Activated CD4-positive, alpha-beta T cell treated with anti-CD3 and anti-CD28 coated beads for 48 hours (primary cell): ENCODE measurements around the gene FUZ.
A peak's percentile ranks its signal among the peaks of the same experiment; 100 is the strongest.

ENCODE experiments used
- DNase-seq: peaks from one replicate; pipeline ENCODE4 v3.0.0-alpha.2; 2020

Gene FUZ

DNA sequence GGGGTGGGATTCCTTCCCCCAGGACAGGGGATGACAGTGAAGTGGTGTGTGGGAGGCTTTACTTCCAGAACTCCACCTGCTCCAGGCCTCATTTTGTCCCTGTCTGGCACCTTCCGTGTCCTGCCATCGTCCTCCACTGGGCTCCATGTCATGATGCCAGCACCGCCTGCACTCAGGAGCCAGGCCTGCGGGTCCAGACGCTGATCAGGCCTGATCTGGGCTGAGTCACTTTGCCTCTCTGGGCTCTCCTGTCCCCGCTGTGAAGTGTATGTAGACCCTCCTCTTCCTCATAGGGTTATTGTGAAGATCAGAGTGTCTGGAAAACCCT is 9.6 kb downstream of the FUZ start:
- no peak for DNase-seq

DNA sequence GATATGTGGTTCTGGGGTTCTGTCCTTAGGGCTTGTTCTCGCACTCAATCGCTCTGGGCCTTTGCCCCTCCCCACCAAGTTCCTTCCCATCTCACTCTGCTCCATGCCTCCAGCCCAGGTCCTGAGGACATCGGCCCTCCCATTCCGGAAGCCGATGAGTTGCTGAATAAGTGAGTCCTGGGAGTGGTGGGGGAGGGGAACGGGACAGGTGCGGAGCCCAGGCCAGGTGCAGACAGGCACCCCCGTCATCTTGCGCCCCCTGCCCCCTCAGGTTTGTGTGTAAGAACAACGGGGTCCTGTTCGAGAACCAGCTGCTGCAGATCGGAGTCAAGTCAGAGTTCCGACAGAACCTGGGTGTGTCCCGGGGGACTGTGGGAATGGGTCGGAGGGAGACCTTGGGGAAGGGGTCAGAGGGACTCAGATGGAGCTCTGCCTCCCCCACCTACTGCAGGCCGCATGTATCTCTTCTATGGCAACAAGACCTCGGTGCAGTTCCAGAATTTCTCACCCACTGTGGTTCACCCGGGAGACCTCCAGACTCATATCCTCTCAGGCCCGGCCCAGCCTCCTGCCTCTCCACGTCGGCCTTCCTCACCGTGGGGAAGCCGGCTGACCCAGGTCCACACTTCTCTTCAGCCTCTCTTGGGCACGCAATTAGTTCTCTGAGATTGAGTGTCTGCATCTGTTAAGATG is 10.1 kb downstream of the FUZ start:
- DNase-seq = no peak

DNA sequence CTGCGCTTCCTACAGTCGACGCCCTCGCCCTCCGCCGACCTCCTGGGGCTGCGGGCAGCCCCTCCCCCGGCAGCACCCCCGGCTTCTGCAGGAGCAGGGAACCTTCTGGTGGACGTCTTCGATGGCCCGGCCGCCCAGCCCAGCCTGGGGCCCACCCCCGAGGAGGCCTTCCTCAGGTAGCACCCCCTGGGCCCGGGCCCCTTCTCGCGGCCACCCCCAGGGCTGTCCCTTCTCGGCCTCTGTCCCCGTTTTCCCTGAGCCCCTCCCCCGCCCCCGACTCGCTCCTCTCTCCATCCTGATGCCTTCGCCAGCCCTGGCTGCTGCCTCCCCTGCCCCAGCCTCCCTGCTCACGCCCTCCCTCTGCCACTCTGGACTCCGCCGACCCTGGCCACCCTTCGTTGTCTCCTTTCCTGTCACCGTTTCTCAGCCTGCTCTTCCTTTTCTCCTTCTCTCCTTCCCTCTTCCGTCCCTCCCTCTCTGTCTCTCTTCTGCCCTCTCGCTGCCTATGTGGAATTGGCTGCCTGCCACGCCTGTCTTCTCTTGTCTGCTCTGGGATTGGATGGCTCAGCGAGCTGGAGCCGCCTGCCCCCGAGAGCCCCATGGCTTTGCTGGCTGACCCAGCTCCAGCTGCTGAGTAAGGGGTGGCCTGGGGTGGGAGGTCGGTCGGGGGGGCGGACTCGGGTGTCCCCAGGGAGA is 11.0 kb downstream of the FUZ start:
- no peak for DNase-seq

DNA sequence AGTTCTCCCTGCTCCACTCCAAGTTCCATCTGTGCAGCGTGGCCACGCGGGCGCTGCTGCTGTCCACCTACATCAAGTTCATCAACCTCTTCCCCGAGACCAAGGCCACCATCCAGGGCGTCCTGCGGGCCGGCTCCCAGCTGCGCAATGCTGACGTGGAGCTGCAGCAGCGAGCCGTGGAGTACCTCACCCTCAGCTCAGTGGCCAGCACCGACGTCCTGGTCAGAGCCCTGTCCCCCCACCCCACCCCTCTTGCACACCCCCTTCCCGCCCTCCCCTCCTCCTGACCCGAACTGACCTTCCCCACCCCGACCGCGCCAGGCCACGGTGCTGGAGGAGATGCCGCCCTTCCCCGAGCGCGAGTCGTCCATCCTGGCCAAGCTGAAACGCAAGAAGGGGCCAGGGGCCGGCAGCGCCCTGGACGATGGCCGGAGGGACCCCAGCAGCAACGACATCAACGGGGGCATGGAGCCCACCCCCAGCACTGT is 11.6 kb downstream of the FUZ start:
- no peak for DNase-seq

DNA sequence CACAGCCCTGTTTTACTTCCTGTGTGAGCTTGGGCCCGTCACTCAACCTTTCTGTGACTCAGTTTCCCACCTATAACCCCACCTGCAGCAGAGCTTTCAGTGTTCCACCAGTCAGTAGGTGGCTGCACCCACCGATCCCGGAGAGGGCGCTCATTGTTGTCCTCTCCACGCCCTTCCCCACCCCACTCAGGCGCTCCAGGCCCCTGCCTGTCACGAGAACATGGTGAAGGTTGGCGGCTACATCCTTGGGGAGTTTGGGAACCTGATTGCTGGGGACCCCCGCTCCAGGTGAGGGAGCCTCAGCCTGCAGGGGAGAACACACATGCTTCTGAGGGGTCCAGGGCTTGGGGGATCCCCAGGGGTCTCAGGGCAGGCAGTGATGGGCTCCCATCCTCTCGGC is 12.3 kb downstream of the FUZ start:
- DNase-seq = no peak

DNA sequence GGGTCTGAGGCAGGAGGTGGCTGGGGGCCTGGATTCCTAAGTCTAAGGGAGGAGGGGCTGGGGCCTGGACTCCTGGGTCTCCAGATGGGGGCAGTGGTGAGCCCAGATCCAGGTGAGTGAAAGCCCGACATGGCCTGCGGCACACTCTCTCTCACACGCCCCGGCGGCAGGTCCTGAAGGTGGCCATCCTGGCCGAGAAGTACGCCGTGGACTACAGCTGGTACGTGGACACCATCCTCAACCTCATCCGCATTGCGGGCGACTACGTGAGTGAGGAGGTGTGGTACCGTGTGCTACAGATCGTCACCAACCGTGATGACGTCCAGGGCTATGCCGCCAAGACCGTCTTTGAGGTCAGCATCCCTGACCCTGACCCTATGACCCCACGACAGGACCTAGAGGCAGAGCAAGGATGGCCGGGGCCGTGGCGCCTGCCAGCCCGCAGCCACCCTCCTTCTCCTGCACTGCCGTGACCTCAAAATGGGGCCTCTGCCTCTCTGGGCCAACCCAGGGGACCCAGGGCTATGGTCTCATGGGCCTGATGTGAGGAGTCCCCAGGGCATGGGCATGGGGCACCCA is 13.2 kb downstream of the FUZ start:
- DNase-seq = peak; percentile 40

DNA sequence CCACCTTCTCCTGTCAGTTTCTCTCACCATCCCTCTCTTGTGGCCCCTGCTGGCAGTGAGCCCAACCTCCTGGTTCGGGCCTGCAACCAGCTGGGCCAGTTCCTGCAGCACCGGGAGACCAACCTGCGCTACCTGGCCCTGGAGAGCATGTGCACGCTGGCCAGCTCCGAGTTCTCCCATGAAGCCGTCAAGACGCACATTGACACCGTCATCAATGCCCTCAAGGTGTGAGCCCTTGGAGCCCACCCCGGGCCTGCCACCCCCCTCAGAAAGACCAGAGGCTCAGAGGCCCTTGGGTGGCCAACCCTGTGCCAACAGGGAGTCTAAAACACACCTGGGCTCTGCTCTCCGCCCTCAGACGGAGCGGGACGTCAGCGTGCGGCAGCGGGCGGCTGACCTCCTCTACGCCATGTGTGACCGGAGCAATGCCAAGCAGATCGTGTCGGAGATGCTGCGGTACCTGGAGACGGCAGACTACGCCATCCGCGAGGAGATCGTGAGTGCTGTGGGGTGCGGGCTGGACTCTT is 13.8 kb downstream of the FUZ start:
- no peak for DNase-seq

DNA sequence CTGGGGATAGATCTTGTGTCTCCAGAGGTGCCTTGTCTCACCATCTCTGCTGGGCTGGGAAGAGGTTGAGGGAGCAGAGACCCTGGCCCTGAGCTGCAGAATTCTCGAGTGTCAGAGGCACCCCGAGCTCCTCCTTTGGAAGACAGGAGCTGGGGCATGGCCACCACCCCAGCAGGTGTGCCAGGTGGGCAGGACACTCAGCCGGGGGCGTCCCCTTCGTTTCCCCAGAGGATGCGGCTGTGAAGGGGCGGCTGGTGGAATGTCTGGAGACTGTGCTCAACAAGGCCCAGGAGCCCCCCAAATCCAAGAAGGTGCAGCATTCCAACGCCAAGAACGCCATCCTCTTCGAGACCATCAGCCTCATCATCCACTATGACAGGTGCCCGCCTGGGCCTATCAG is 14.5 kb downstream of the FUZ start:
- no peak for DNase-seq

DNA sequence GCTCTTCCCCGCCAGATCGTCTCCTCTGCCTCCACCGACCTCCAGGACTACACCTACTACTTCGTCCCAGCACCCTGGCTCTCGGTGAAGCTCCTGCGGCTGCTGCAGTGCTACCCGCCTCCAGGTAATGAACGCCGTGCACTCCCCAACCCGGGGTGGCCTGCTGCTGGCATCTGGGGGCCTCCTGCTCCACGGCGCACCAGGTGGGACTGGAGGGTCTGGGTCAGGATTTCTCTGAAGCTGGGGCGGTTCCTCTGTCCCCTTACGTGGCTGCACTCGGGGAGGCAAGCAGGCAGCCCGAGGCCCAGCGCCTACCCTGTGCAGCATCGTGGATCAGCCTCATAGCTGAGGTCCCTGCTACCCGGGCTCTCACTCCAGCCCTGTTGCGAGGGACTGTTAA is 17.5 kb downstream of the FUZ start:
- no peak for DNase-seq

DNA sequence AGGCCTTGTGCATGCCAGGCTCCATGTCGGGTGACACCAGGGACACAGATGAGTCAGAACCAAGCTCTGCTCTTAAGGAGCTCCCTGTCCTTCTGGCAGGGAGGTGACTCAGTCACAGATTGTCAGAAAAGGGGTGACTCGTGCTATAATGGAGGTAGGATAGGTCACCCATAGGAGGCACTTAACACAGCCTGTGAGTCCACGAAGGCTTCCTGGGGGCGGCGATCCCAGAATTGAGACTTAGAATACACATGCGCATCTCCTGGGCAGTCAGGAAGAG is 19.6 kb downstream of the FUZ start:
- DNase-seq = peak; percentile 53

DNA sequence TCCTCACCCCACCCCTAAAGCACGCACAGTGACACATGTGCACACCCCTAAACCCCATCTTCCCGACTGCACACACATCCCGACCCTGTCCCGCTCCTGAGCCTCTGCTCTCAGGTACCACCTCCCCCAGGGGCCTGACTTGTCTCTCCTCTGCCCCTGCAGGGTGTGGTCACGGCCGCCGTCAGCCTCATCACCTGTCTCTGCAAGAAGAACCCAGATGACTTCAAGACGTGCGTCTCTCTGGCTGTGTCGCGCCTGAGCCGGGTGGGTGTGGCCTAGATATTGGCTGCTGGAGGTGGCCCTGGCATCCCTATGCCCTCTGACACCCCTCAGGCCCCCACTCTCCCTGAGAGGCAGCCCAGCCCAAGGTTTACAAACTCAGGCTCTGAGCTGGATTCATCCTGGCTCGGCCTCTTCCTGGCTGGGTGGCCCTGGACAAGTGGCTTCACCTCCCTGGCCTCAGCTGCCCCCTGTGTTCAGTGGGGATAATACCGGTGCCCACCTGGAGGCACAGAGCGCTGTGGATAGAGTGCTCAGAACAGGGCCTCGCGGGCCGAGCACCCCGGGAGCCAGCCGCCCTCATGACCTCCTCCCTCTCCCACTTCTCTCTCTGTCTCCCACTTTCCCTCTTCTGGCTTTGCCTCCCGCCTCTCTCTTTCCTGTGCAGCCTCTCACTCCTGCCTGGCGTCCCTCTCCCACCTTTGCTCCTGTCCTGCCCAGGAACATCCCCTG is 20.1 kb downstream of the FUZ start:
- no peak for DNase-seq

DNA sequence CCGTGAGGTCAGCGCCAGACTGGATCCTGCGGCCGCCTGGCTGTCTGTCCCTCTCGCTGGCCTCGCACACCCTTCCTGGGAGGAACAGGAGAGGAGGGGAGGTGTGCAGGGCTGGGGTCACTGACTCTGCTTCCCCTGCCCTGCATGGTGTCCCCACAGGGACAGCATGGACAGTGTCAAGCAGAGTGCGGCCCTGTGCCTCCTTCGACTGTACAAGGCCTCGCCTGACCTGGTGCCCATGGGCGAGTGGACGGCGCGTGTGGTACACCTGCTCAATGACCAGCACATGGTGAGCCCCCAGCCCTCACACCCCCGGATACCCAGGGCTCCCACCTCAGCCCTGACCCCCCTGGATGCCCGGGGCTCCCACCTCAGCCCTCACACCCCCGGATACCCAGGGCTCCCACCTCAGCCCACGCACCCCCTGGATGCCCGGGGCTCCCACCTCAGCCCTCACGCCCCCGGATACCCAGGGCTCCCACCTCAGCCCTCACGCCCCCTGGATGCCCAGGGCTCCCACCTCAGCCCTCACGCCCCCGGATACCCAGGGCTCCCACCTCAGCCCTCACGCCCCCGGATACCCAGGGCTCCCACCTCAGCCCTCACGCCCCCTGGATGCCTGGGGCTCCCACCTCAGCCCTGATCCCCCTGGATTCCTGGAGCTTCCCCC is 21.2 kb downstream of the FUZ start:
- no peak for DNase-seq

DNA sequence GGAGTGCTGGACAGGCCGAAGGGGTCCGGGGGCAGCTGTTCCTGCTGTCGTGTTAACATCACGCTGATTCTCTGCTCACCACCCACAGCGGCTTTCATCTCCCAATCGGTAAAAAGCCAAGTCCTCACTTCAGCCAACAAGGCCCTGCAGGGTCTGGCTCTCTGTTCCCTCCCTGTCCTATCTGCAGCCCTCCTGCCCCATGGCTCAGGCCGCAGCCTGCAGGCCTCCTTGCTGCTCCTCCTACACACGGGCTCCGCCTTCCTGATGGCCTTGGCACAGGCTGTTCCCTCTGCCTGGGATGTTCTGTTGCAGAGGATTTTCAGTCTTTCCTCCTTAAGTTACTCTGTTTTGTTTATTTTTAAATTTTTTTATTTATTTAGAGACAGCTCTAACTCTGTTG is 22.2 kb downstream of the FUZ start:
- DNase-seq = no peak

DNA sequence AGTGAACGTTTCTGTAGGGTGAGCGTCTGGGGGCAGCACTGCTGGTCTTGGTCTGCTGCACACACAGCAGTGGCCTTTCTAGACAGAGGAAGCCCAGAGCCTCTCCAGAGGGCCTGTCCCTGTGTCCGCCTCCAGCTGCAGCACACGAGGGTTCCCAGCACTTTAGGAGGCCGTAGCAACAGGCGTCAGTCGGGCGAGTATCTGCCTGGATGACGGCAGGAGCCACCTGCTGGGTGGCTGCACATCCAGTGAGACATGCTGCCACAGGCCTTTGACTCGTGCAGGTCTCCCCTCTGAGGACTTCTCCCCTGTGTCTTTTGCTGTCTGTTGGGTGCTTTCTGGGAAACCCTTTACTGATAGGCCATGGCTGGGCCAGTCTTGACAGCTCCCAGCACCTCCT is 24.2 kb downstream of the FUZ start:
- DNase-seq = no peak

DNA sequence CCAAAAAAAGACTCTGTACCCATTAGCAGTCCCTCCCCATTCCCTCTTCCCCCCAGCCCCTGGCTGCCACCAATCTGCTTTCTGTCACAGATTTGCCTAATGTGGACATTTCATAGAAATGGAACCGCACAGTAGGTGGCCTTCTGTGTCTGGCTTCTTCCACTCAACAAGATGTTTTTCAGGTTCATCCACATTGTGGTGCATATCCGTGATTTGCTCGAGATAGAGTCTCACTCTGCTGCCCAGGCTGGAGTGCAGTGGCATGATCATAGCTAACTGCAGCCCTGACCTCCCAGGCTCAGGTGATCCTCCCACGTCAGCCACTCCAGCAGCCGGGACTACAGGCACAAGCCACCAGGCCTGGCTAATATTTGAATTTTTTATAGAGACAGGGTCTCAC is 25.3 kb downstream of the FUZ start:
- no peak for DNase-seq

DNA sequence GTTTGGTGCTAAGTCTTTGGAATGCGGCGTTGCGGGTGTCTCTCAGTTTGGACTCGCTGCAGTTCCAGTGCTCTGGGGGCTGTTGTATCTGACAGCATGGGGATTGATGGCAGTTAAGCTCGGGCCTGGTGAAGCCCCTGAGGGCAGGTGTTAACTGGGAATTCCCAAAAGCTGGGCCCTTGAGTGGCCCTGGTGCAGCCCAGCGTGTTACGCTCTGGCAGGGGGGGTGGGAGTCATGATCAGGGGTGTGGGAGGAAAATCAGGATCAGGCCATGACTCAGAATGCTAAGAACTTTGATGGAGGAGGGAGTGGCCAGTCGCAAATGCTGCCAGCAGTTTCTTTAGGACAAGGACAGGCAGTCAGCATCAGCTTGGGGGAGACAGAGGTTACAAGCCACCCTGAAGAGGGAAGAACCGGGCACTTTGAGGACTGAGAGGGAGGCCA is 26.7 kb downstream of the FUZ start:
- DNase-seq = no peak

DNA sequence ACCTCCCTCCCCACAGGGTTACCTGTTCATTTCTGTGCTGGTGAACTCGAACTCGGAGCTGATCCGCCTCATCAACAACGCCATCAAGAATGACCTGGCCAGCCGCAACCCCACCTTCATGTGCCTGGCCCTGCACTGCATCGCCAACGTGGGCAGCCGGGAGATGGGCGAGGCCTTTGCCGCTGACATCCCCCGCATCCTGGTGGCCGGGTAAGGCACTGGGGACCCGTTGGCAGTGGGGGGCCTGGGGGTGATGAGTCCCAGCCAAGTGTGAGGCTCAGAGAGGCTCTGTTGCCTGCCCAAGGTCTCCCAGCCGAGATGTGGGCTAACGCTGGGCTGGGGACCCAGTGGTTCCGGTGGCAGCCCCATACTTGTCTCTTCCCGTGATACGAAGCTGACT is 30.6 kb downstream of the FUZ start:
- no peak for DNase-seq

DNA sequence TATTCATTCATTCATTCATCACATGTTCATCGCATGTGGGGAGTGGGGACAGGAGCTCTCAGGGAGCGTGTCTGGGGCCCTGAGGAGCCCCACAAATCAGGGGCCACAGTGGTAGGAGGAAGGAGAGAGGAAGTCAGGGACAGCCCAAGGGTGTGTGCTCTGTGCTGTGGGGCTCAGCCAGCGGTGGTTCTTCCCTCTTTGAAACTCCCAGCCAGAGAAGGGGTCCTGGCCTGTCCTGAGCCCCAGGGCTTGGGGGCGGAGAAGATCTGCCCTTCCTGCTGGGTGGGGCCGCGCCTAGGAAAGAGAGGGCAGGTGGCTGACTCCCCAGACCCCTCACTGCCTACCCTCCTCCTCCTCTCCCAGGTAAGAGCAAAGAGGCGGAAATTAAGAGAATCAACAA is 31.7 kb downstream of the FUZ start:
- no peak for DNase-seq

DNA sequence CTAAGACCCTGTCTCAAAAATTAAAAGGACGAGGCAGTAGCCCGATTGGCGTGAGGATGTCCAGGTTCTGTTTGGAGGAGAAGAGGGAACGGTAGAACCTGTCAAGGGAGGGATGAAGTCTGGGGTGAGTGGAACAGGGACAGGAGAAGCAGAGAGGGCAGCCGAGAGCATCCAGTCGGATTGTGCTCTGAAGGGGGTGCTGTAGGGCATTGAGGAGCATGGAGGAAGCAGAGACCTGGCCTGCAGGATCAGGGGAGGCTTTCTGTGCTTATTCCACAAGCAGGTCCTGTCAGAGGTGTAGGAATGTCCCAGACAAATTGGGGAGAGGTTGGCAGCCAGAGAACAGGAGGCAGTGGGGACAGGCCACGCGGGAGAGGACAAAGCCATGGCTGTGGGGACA is 32.2 kb downstream of the FUZ start:
- DNase-seq = no peak

DNA sequence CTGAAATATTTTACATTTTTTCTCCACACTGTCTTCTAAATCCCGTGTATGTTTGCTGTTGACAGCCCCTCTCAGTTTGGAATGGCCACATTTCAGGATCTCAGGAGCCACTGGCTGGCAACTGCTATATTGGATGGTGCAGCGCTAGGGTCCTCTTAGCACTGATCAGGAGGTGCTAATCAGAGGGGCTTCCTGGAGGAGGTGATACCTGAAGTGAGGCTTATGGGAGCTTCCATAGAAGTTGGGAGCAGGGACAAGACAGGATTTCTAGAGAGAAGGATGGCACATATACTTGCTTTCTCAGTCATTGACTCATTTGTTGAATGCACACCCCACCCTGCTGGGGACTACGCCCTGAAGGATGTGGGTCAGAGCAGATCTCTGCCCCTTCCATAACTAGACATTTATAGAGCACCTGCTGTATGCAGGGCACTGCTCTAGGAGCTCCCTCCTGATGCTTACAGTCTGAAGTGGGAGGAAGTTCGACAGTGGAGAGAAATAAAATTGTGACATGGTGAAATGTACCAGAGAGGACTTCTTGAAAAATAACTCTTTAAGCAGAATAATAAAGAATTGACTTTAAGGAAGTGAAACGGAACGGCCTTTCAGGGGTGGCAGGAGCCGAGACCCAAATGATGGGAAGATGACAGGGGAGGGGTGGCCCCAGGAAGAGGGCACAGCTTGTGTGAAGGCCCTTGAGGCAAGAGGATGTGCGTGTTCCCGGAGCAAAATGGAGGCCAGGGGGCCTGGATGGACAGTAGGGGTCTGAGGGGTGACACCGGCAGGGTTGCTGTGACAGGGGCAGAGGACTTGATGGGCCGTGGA is 33.1 kb downstream of the FUZ start:
- no peak for DNase-seq

DNA sequence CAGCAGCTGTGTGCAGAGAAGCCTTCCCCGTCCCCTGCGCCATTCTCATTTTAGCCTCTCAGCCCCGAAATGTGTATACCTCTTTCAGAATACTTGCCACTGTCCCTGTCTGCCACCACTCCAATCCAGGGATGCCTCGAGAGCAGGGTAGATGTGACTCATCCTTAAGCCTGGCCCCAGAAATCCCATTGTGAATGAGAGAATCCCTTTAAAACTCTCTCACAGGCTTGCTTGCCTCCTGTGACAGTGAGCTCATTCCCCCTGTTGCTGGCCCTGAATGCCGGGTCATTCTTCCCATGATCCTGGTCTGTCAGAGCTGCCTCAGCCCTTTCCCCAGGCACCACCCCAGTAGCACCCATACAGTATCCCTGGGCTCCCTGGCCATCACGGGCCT is 36.7 kb downstream of the FUZ start:
- no peak for DNase-seq

DNA sequence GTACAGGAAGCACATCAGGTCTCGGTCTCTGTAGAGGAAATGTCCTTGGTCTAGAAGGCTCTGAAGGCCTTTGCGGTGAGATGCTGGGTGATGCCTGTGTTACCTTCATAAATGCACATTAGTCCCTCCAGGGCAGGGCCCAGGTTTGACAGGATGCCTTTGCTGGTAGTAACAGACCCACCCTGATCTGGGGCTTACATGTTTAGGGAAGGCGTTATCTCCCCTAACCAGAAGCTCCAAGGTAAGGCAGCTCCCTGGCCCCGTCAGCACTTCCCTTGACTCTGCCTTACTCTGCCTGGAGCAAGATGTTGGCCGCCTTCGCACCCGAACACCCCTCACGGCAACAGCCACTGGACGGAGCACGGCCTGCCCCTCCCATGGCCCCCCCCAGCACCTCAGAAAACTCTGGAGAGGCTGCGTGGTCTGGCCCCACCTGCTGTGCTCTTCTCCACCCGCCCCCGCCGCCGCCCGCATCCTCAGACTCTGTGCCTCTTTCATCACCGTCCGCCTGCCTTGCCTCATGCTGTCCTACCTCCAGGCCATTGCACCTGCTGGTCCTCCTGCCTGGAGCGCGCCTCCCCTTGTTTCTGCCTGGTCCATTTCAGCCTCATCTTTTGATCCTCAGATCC is 37.2 kb downstream of the FUZ start:
- DNase-seq = no peak
